GM12864 (cell line): ENCODE results near the gene ZBED1.

ENCODE experiments used
- DNase-seq: peaks from one replicate; pipeline ENCODE4 v3.0.0-alpha.2; 2011; ENCODE audit warnings: low read depth
- H3K4me3 ChIP-seq: 2 replicates; pipeline ENCODE4 v1.5.1; 2011; ENCODE audit warnings: mild to moderate bottlenecking, low read depth, low read length, control low read depth
- TF ChIP-seq, protein P1 (sequence below): IDR thresholded peaks from 2 replicates; pipeline ENCODE4 v1.5.1; 2011; ENCODE audit warnings: low read depth, mild to moderate bottlenecking, moderate library complexity, low read length, control low read depth, inconsistent platforms; ENCODE audit errors: missing control alignments

The ZBED1 gene

DNA sequence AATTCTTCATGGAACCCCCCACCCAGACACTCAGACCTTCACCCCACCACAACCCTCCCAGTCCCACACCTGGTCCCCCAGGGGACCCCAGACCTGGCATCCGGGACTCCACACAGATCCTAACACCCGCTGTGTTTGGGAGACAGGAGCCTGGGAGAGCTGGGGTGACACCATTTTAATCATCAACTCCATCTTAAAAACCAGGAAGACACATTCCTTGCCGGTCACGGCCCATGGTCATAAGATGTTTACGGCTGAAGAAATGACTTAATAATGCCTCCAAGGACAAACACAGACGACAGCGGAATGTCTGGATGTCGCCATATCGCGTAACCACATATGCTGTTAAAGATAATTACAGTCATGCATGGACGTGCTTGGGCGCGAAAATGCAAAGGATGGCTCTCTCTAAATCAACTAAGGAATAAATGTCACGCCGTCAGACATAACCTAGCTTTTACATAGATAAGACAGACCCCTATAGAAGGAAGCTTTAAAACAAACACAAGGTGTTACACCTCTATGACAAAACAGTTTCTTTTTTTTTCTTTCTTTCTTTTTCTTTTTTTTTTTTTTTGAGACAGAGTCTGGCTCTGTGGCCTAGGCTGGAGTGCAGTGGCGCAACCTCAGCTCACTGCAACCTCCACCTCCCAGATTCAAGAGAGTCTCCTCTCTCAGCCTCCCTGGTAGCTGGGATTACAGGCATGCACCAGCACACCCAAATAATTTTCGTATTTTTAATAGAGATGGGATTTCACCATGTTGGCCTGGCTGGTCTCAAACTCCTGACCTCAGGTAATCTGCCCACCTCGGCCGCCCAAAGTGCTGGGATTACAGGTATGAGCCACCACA, 2.1 kb upstream of the ZBED1 start:
- TF ChIP-seq, protein P1, sequence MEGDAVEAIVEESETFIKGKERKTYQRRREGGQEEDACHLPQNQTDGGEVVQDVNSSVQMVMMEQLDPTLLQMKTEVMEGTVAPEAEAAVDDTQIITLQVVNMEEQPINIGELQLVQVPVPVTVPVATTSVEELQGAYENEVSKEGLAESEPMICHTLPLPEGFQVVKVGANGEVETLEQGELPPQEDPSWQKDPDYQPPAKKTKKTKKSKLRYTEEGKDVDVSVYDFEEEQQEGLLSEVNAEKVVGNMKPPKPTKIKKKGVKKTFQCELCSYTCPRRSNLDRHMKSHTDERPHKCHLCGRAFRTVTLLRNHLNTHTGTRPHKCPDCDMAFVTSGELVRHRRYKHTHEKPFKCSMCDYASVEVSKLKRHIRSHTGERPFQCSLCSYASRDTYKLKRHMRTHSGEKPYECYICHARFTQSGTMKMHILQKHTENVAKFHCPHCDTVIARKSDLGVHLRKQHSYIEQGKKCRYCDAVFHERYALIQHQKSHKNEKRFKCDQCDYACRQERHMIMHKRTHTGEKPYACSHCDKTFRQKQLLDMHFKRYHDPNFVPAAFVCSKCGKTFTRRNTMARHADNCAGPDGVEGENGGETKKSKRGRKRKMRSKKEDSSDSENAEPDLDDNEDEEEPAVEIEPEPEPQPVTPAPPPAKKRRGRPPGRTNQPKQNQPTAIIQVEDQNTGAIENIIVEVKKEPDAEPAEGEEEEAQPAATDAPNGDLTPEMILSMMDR: no peak
- DNase-seq: no peak
- no peak overlapping the region for H3K4me3 ChIP-seq

- TF ChIP-seq, protein P1: no peak
- no peak for DNase-seq
- H3K4me3 ChIP-seq: no peak overlapping the region
Observed at GRCh38 chrX:2502120-2502667, 1.4 kb upstream of the ZBED1 start.

DNA sequence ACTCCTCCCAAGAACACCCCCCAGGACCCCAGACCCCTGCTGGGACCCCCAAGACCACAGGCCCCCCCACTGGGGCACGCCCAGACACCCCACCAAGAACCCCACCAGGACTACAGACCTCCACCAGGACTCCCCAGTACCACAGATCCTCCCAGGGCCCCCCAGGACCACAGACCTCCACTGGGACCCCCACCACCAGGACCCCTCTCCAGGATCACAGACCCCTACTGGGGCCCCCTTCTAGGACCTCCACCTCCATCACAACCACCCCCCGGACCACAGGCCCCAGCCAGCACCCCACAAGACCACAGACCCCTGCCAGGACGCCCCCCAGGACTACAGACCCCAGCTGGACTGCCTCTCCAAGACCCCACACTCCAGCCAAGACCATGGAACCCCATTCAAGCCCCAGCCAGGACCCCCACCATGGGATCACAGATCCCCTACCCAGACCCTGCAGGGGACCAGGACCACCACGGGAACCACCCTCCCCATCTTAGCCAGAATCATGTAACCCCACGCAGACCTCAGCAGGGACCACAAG, 855 bp upstream of the ZBED1 start:
- TF ChIP-seq, protein P1: no peak
- DNase-seq: no peak

DNA sequence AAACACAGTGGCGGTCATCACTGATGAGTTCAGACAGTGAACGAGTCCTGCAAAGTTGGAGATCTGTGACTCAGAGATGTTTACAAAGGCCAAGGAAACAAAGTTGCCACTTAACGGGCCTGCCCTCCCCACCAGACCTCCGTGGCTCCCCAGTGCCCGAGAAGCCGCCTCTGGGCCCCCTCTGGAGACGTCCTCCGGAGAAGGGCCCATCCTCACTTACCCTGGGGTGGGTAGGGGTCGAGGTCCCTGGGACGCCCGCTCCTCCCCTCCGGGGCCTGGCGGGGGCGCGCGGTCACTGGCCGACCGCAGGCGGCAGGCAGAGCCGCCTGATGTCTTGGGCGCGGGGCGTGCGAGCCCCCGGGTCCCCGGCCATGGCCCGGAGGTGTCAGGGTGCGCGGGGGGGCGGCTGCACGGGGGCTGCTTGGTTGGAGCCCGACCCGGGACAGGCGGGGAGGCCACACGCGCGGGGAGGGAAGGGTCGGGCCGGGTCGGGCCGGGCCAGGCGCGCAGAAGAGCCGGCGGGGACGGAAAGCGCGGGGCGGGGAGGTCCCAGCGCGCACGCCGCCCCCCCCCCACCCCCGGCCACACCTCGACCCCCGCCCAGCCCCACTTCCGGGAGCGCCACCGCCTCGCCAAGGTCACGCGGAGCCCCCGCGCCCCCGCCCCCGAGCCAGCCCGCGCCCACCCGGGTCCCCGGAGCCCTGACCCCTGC, 529 bp downstream of the ZBED1 start:
- DNase-seq: no peak
- TF ChIP-seq, protein P1: peak; percentile 20
- peak overlapping the region; percentile 93 for H3K4me3 ChIP-seq

More for the DNA sequence above, 855 bp upstream of the ZBED1 start:
- H3K4me3 ChIP-seq: no peak overlapping the region

- TF ChIP-seq, protein P1: no peak
- peak overlapping the region; percentile 93 for H3K4me3 ChIP-seq
- no peak for DNase-seq
Observed at GRCh38 chrX:2499507-2499906, 1.3 kb downstream of the ZBED1 start.

DNA sequence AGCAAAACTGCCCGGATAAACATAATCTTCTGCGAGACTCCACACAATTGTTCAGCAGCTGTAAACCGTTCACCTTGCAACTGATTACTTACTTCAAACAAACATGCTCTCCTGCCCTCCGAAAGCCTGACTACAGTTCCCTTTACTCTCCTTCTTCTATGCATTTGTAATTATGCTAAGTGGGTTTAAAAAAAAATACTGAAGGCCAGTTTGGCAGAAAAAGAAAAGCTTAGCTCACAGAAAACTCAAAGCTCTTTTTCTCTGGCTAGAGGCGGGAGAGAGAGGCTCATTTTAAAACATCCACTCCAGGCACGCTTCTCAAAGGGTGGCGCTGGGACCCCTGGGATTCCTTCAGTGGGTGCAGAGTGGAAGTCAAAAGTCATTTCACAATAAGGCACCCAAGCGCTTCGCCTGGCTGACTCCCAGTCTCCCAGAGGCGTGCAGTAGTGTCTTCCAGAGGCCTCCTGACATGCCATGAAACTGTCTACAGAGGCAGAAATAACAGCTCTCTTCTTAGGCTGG, 1.9 kb downstream of the ZBED1 start:
- peak overlapping the region; percentile 93 for H3K4me3 ChIP-seq
- no peak for DNase-seq
- TF ChIP-seq, protein P1: no peak
